D341Med (cell line): ENCODE data around the gene NPFF.

Experiments
- DNase-seq: peaks from one replicate; pipeline ENCODE4 v3.0.0; 2012; ENCODE audit warnings: low spot score

The NPFF gene

GRCh38 chr12:53513712-53514410 lies 6.6 kb upstream of the NPFF start:
- DNase-seq = no peak

- DNase-seq = no peak
These were observed 3.0 kb upstream of the NPFF start for GRCh38 chr12:53510181-53510812.

GRCh38 chr12:53508534-53509170 lies 1.4 kb upstream of the NPFF start:
- DNase-seq = peak; percentile 87

- DNase-seq = no peak
These were observed 260 bp upstream of the NPFF start for GRCh38 chr12:53507603-53507885.

GRCh38 chr12:53506450-53506785 lies 866 bp downstream of the NPFF start:
- no peak for DNase-seq

GRCh38 chr12:53505555-53506449 lies 1.5 kb downstream of the NPFF start:
- DNase-seq = no peak

GRCh38 chr12:53505086-53505485 lies 2.2 kb downstream of the NPFF start:
- no peak for DNase-seq

- no peak for DNase-seq
These were observed 3.0 kb downstream of the NPFF start for GRCh38 chr12:53504004-53504920.

- DNase-seq = no peak
These were observed 4.1 kb downstream of the NPFF start for GRCh38 chr12:53502983-53503728.

- DNase-seq = no peak
These were observed 5.0 kb downstream of the NPFF start for GRCh38 chr12:53502331-53502730.

- no peak for DNase-seq
These were observed 5.6 kb downstream of the NPFF start for GRCh38 chr12:53501615-53502181.

GRCh38 chr12:53500776-53501614 lies 6.3 kb downstream of the NPFF start, which contains the start of gene TARBP2:
Gene TARBP2 (plus strand): TSS chr12:53501283. CDS start chr12:53501409, 126 bp downstream.
- peak; percentile 92 for DNase-seq

- DNase-seq = no peak
These were observed 7.0 kb downstream of the NPFF start for GRCh38 chr12:53500142-53500775.

- peak; percentile 71 for DNase-seq
These were observed 7.8 kb downstream of the NPFF start, which contains the start of gene MAP3K12 for GRCh38 chr12:53499266-53500141. Gene MAP3K12 (minus strand): TSS chr12:53499458. CDS start chr12:53487391, 12,067 bp downstream.

GRCh38 chr12:53498235-53498630 lies 9.1 kb downstream of the NPFF start:
- no peak for DNase-seq

GRCh38 chr12:53497461-53497860 lies 9.8 kb downstream of the NPFF start:
- DNase-seq = no peak

- DNase-seq = no peak
These were observed 10.6 kb downstream of the NPFF start for GRCh38 chr12:53496752-53497032.
